GM23248 (cell line): ENCODE results near the gene ANO6. TPM values are rescaled to one million over a fixed set of nuclear protein-coding genes. Genes with fewer than 3 reads are reported as not detected.
"Not testable (repeated sequence)": the region's sequence is repeated elsewhere in the genome, so short reads cannot be mapped to it uniquely, and the experiment has no call there.

Experiments
- DNase-seq: peaks from one replicate; pipeline ENCODE4 v3.0.0-alpha.2; 2015
- H2AFZ ChIP-seq: fragments of 200-600 bp; sonication (generic); 2 replicates; pipeline ENCODE4 v1.6.1; 2016; ENCODE audit warnings: antibody characterized with exemption
- H3F3A ChIP-seq: fragments of 200-600 bp; sonication (generic); 2 replicates; pipeline ENCODE4 v1.6.1; 2016; ENCODE audit warnings: mild to moderate bottlenecking, antibody characterized with exemption, mixed run types; ENCODE audit not compliant: insufficient read depth
- H3K27ac ChIP-seq: fragments of 200-600 bp; sonication (generic); 2 replicates; pipeline ENCODE4 v1.5.1; 2016; ENCODE audit warnings: mild to moderate bottlenecking
- H3K27me3 ChIP-seq: fragments of 200-600 bp; sonication (generic); replicated peaks from 2 replicates; pipeline ENCODE4 v1.6.1; 2016; ENCODE audit warnings: mild to moderate bottlenecking; ENCODE audit not compliant: insufficient read depth
- H3K36me3 ChIP-seq: fragments of 200-600 bp; sonication (generic); 2 replicates; pipeline ENCODE4 v1.6.1; 2016; ENCODE audit warnings: low read depth, mild to moderate bottlenecking
- H3K4me1 ChIP-seq: fragments of 200-600 bp; sonication (generic); 2 replicates; pipeline ENCODE4 v1.6.1; 2016; ENCODE audit warnings: mild to moderate bottlenecking; ENCODE audit not compliant: insufficient read depth
- H3K4me2 ChIP-seq: fragments of 200-600 bp; sonication (generic); one replicate; pipeline ENCODE4 v1.6.1; 2016; ENCODE audit warnings: mild to moderate bottlenecking; ENCODE audit not compliant: unreplicated experiment
- H3K4me3 ChIP-seq: fragments of 200-600 bp; sonication (generic); 2 replicates; pipeline ENCODE4 v1.5.1; 2016; ENCODE audit warnings: mild to moderate bottlenecking
- H3K79me2 ChIP-seq: fragments of 200-600 bp; sonication (generic); 2 replicates; pipeline ENCODE4 v1.6.1; 2016; ENCODE audit warnings: mild to moderate bottlenecking; ENCODE audit not compliant: insufficient read depth
- H3K9ac ChIP-seq: fragments of 200-600 bp; sonication (generic); 2 replicates; pipeline ENCODE4 v1.6.1; 2016; ENCODE audit warnings: mild to moderate bottlenecking
- H3K9me2 ChIP-seq: fragments of 200-600 bp; sonication (generic); 2 replicates; pipeline ENCODE4 v1.6.1; 2016; ENCODE audit warnings: mixed run types, mild to moderate bottlenecking, moderate library complexity; ENCODE audit not compliant: insufficient read depth
- H3K9me3 ChIP-seq: fragments of 200-600 bp; sonication (generic); one replicate; pipeline ENCODE4 v1.6.1; 2017; ENCODE audit warnings: low read depth
- H4K20me1 ChIP-seq: fragments of 200-600 bp; sonication (generic); 2 replicates; pipeline ENCODE4 v1.6.0; 2016; ENCODE audit not compliant: insufficient read depth
- EZH2 ChIP-seq: fragments of 200-600 bp; sonication (generic); IDR thresholded peaks from 2 replicates; pipeline ENCODE4 v1.6.1; 2018; ENCODE audit warnings: antibody characterized with exemption, mild to moderate bottlenecking; ENCODE audit not compliant: insufficient read depth, poor library complexity, severe bottlenecking
- EZH2phosphoT487 ChIP-seq: fragments of 200-600 bp; sonication (generic); IDR thresholded peaks from 2 replicates; pipeline ENCODE4 v1.6.1; 2018; ENCODE audit warnings: antibody characterized with exemption, moderate library complexity, mild to moderate bottlenecking, low read depth; ENCODE audit not compliant: insufficient read depth
- WGBS, 2 experiments: methylation state at CpG; one replicate each; pipeline ENCODE4 v1.1.6; 2015 to 2017; ENCODE audit warnings: low lambda C conversion rate in 2 of 2, low coverage in 1 of 2; ENCODE audit errors: missing lambda C conversion rate in 2 of 2; 5-methylcytosine and 5-hydroxymethylcytosine counted together
- in situ Hi-C: fragments of 300-500 bp; cut with MboI; formaldehyde crosslinking; loops from 2 replicates; pipeline ENCODE4 v1.15.0; 2020
- polyA plus RNA-seq: library from polyadenylated mRNA; unstranded; fragments of >200 nt; fragmentation: Nextera tagmentation; extraction: Ambion mirVana; gene quantifications from 2 replicates; pipeline ENCODE4 v1.2.1, GENCODE V29; 2016
- total RNA-seq: library from RNA; depleted of rRNA; stranded (reverse); fragments of >200 nt; shearing (Covaris generic); gene quantifications from 2 replicates; pipeline ENCODE4 v1.2.3, GENCODE V29; 2014

Gene ANO6
- total and polyA plus RNA-seq, 2 experiments from 2014 or later = 50.1 to 65.4 TPM

DNA sequence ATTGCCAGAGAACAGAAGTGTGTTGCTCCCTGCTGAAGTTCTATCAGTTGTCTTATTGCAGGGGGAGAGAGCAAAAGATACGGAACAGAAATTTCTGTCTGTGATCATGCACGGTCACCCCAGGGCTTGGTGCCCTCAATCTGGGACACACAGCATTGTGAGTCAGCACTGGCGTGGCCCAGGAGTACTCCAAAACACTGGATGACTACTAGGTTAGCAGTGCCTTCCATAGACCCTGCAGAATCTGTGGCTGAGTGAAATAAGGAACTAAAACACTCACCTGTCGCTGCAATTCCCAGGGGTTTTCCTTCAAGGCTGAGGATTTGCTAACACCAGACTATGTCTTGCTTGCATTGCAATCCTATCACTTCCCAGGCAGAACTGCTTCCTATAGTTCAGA lies 165.5 kb downstream of the ANO6 start:
- in situ Hi-C loops = no loop called here
- 54 to 67% methylated on average over 4 of the region's 4 CpGs for WGBS, 2 experiments
- Histone ChIP-seq H3K36me3 (peaks cover 8% of the 10 kb centered on the region), H3K9ac (no peak overlapping the region), H3K4me3 (no peak overlapping the region), H4K20me1 (no peaks in the 10 kb centered on the region), H3K4me1 (peaks cover 10% of the 10 kb centered on the region), H3K4me2 (no peak overlapping the region), H3K9me2 (no peaks in the 10 kb centered on the region), H2AFZ (no peak overlapping the region), H3K27ac (peak overlapping the region; percentile 28; the same call in 1 of the 2 replicates), H3K79me2 (no peaks in the 10 kb centered on the region), H3K27me3 (no peaks in the 10 kb centered on the region), H3K9me3 (no peaks in the 10 kb centered on the region), H3F3A (peaks cover 16% of the 10 kb centered on the region; the same call in 1 of the 2 replicates)
- TF ChIP-seq EZH2 (no peak), EZH2phosphoT487 (no peak)
- DNase-seq = peak; percentile 72

DNA sequence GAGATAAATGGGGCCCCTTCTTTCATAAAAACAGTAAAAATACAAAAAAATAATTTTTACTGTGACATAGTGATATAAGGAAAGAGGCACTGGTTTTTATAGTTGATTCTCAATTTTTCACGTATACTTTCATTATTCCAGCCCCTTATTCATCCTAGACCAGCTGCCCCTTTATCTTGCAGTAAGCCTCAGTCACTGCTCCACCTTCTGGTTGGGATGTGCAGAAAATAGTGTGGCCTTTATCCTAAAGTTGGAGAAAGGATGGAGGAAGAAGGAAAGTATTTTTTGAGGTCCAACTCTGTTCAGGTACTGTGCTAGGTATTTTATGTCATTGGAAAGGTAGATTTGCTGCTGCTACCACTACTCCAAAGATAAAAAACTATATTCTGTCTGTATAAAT lies 172.7 kb downstream of the ANO6 start:
- no peak overlapping the region for H3K4me2 ChIP-seq
- H3K4me1 ChIP-seq = no peaks in the 10 kb centered on the region
- in situ Hi-C loops = no loop called here
- H3K4me3 ChIP-seq = no peak overlapping the region
- H3K36me3 ChIP-seq = 0 out of 2 replicates have a peak, but pooled peaks cover 10% of the 10 kb centered on the region
- H2AFZ ChIP-seq = no peak overlapping the region
- H3K79me2 ChIP-seq = no peaks in the 10 kb centered on the region
- H3K9me3 ChIP-seq = no peaks in the 10 kb centered on the region
- H3K9me2 ChIP-seq = no peaks in the 10 kb centered on the region
- no peak for TF ChIP-seq EZH2phosphoT487
- no peak for TF ChIP-seq EZH2
- WGBS, 2 experiments = 21 to 29% methylated on average over 1 of the region's 1 CpG
- H4K20me1 ChIP-seq = no peaks in the 10 kb centered on the region
- DNase-seq = peak; percentile 67
- no peaks in the 10 kb centered on the region for H3K27me3 ChIP-seq
- no peak overlapping the region for H3K27ac ChIP-seq
- no peaks in the 10 kb centered on the region for H3F3A ChIP-seq
- no peak overlapping the region for H3K9ac ChIP-seq

DNA sequence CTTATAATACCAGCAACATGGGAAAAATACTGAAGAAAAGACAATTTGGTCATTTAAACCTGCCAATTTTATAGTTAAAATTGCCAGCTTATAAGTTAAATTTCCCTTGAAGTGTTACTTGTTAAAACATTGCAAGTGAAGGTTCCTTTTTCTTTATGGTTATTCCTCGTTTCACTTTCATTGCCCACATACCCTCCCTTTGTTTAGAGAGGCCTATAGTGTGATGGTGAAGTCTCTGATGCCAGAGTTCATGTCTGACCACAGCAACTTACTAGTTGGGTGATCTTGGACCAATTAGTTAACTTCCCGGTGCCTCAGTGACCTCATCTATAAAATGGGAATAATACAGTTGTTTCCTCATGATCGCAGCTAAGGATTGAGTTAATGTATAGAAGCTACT lies 173.5 kb downstream of the ANO6 start:
- TF ChIP-seq EZH2phosphoT487 (no peak), EZH2 (no peak)
- H2AFZ ChIP-seq = no peak overlapping the region
- DNase-seq = no peak
- no peaks in the 10 kb centered on the region for H4K20me1 ChIP-seq
- H3K36me3 ChIP-seq = peaks cover 10% of the 10 kb centered on the region; the same call in 1 of the 2 replicates
- no peaks in the 10 kb centered on the region for H3K79me2 ChIP-seq
- H3K27me3 ChIP-seq = no peaks in the 10 kb centered on the region
- H3F3A ChIP-seq = no peaks in the 10 kb centered on the region
- H3K27ac ChIP-seq = no peak overlapping the region
- H3K9ac ChIP-seq = no peak overlapping the region
- no peak overlapping the region for H3K4me3 ChIP-seq
- H3K9me3 ChIP-seq = no peaks in the 10 kb centered on the region
- in situ Hi-C loops = no loop called here
- H3K4me1 ChIP-seq = no peaks in the 10 kb centered on the region
- WGBS, 2 experiments = 96 to 99% methylated on average over 3 of the region's 3 CpGs
- H3K9me2 ChIP-seq = no peaks in the 10 kb centered on the region
- no peak overlapping the region for H3K4me2 ChIP-seq

DNA sequence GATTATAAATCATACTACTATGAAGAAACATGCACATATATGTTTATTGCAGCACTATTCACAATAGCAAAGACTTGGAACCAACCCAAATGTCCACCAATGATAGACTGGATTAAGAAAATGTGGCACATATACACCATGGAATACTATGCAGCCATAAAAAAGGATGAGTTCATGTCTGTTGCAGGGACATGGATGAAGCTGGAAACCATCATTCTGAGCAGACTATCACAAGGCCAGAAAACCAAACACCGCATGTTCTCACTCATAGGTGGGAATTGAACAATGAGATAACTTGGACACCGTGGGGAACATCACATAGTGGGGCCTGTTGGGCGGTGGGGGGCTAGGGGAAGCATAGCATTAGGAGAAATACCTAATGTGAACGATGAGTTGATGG lies 181.6 kb downstream of the ANO6 start:
- H4K20me1 ChIP-seq, H3K27ac ChIP-seq, H3K4me3 ChIP-seq, H3K4me1 ChIP-seq, H3K79me2 ChIP-seq, H3K4me2 ChIP-seq, H2AFZ ChIP-seq, H3K27me3 ChIP-seq, H3K9me3 ChIP-seq, H3F3A ChIP-seq, DNase-seq, H3K9me2 ChIP-seq, H3K9ac ChIP-seq: not testable (repeated sequence)
- H3K36me3 ChIP-seq = peaks cover 12% of the 10 kb centered on the region; the same call in 1 of the 2 replicates
- in situ Hi-C loops = loop anchor here (10.0 kb wide), 1 partner anchor 213 kb away; no protein-coding TSS in a partner anchor
- WGBS, 2 experiments = 97 to 100% methylated on average over 4 of the region's 4 CpGs

DNA sequence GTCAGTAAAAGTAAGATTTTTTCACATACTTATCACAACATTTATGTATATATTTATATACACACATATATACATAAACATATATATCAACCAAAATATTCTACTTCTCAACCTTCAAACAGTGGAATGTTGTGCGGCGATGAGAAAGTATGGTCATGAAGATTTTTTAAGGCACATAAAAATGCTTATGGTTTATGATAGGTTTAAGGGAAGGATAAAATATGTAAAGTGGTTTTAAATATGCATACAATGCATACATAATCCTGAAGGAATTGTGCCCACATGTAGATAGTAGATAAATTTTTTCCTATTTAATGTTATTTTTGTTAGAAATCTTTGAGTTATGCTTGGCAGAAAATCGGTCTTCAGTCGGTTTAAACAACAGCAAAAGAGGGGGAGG lies 182.7 kb downstream of the ANO6 start:
- no peak overlapping the region for H3K4me3 ChIP-seq
- H4K20me1 ChIP-seq = no peaks in the 10 kb centered on the region
- H3K4me1 ChIP-seq = no peaks in the 10 kb centered on the region
- H3K4me2 ChIP-seq = no peak overlapping the region
- H3K9me2 ChIP-seq = no peaks in the 10 kb centered on the region
- in situ Hi-C loops = loop anchor here (10.0 kb wide), 1 partner anchor 214 kb away; no protein-coding TSS in a partner anchor
- DNase-seq = no peak
- no peaks in the 10 kb centered on the region for H3K27me3 ChIP-seq
- H3K36me3 ChIP-seq = peaks cover 22% of the 10 kb centered on the region
- H3K9ac ChIP-seq = no peak overlapping the region
- no peaks in the 10 kb centered on the region for H3K79me2 ChIP-seq
- no peaks in the 10 kb centered on the region for H3K9me3 ChIP-seq
- no peaks in the 10 kb centered on the region for H3F3A ChIP-seq
- H3K27ac ChIP-seq = no peak overlapping the region
- no peak for TF ChIP-seq EZH2
- no peak for TF ChIP-seq EZH2phosphoT487
- H2AFZ ChIP-seq = no peak overlapping the region
- WGBS, 2 experiments = 98 to 99% methylated on average over 4 of the region's 4 CpGs
